ENCODE data around the gene MYH10.
A peak's percentile ranks its signal among the peaks of the same experiment; 100 is the strongest.

Gene MYH10

DNA sequence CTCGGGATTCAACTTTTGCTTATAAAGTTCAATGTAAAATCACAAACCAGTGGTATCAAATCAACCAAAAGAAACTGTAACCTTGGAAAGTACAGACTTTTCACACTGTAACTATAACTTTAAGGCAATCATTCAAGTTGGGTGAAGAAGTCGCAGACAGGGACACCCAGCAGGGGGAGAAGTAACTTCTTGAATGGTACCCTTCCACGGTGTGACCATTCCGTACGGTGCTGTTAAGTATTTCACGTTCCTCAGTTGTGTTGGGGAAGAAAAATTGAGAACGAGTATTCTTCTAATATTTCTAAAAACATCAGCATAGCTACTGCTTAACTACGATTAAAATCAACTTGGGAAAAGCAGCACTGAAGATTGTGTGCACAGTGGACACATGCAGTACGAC is 55.8 kb downstream of the MYH10 start:
- ATAC-seq (ENCODE audit: low read depth) (no peak), DNase-seq (ENCODE audit: low spot score) (no peak)
- TF ChIP-seq, protein P1, sequence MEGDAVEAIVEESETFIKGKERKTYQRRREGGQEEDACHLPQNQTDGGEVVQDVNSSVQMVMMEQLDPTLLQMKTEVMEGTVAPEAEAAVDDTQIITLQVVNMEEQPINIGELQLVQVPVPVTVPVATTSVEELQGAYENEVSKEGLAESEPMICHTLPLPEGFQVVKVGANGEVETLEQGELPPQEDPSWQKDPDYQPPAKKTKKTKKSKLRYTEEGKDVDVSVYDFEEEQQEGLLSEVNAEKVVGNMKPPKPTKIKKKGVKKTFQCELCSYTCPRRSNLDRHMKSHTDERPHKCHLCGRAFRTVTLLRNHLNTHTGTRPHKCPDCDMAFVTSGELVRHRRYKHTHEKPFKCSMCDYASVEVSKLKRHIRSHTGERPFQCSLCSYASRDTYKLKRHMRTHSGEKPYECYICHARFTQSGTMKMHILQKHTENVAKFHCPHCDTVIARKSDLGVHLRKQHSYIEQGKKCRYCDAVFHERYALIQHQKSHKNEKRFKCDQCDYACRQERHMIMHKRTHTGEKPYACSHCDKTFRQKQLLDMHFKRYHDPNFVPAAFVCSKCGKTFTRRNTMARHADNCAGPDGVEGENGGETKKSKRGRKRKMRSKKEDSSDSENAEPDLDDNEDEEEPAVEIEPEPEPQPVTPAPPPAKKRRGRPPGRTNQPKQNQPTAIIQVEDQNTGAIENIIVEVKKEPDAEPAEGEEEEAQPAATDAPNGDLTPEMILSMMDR (IDR thresholded peaks at IDR 0.05; ENCODE audit: poor library complexity, severe bottlenecking), result peak; percentile 6
- Histone ChIP-seq H3K4me1 (ENCODE audit: insufficient read depth, poor library complexity, severe bottlenecking) (no peaks in the 10 kb centered on the region), H3K36me3 (ENCODE audit: low read depth) (peaks cover 33% of the 10 kb centered on the region; the same call in 1 of the 2 replicates), H3K9me3 (ENCODE audit: severe bottlenecking) (no peaks in the 10 kb centered on the region), H3K4me3 (ENCODE audit: severe bottlenecking) (no peak overlapping the region), H3K27ac (ENCODE audit: poor library complexity, severe bottlenecking) (no peak overlapping the region), H3K27me3 (ENCODE audit: insufficient read depth, poor library complexity, severe bottlenecking) (no peaks in the 10 kb centered on the region)

DNA sequence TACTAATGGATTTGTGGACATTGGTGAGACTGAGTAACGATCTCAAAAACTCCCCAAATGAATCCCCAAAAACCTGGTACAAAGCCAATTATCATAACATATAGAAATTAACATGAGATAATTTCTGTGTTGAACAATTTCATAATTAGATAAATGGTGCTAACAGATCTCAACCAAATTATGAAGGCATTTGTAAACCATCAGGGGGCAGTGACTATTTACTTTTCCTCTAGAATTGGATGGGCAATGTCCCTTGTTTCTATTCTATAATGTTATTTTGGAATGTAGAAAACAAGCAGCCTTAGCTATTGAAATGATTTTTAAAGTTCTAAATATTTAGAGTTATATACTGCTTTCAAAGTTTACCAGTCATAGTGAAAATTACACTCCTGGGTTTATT is 57.8 kb downstream of the MYH10 start:
- peaks cover 49% of the 10 kb centered on the region for H3K36me3 ChIP-seq (ENCODE audit: low read depth)
- no peak for DNase-seq (ENCODE audit: low spot score)

DNA sequence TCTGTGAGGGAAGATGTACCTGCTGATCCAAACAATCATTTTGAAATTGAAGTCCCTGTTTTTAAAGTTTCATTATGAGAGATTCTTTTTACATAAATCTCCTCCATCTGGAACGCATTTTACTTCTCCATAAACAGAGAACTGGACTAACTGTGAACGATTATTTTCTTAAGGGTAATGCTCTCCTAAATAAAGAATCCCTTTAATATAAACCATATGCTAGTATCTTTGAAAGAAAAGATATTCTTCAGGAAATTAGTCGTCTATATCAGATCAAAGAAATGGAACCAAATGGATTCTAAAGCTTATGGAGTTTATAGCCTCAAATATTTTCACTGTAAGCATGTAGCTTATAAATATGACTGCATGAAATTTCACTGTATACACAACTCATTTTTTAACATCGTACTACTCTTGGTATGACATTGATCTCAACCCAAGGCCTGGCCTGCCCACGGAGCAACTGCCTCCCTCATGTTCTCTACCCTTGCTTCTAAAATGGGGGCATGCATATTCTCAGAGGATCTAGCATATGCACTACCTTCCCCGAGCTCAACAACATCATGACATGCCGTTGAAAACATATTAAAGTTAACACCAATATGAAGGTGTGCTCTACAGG is 66.4 kb downstream of the MYH10 start:
- H3K27ac ChIP-seq (ENCODE audit: poor library complexity, severe bottlenecking), result no peak overlapping the region
- ATAC-seq (ENCODE audit: low read depth), result no peak
- H3K36me3 ChIP-seq (ENCODE audit: low read depth), result peaks cover 45% of the 10 kb centered on the region

More for the DNA sequence above, 57.8 kb downstream of the MYH10 start:
- no peaks in the 10 kb centered on the region for H3K27me3 ChIP-seq (ENCODE audit: insufficient read depth, poor library complexity, severe bottlenecking)
- no peak for ATAC-seq (ENCODE audit: low read depth)
- TF ChIP-seq, protein P1 (IDR thresholded peaks at IDR 0.05; ENCODE audit: poor library complexity, severe bottlenecking), result no peak
- no peak overlapping the region for H3K27ac ChIP-seq (ENCODE audit: poor library complexity, severe bottlenecking)
- no peaks in the 10 kb centered on the region for H3K4me1 ChIP-seq (ENCODE audit: insufficient read depth, poor library complexity, severe bottlenecking)
- no peaks in the 10 kb centered on the region for H3K9me3 ChIP-seq (ENCODE audit: severe bottlenecking)
- no peak overlapping the region for H3K4me3 ChIP-seq (ENCODE audit: severe bottlenecking)

DNA sequence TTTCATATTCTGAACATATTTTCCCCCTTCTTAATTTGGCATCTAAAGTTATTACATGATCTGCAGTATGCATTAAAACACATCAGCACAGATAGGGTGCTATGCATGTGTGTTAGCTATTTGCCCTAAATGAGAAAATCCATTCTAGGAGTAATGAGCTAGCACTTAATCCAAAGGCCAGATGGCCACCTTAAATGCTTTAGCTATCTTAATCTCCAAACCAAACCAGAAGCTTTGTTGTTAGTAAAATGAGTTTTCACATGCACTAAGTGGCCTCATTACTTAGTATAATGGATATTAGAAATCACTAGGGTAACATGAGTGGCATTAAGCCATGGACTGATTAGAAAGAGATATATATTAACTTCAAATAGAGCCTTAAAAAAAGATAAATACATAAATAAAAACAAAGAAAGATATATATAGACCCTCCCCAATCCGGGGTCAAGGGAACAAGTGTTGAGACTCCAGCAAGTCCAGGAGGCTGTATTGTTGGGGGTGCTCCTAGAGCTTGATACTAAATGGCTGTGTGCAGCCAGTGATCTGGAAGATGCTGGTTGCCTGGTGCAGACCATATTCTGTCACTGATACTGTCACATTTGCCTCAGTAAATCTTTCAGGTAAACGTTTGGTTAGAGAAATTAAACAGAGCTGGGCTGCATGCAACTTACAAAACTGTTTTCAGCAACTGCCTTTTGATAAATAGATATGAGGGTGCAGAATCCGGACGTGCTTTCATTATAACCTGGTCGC is 67.3 kb downstream of the MYH10 start:
- TF ChIP-seq, protein P1 (IDR thresholded peaks at IDR 0.05; ENCODE audit: poor library complexity, severe bottlenecking), result no peak
- H3K27me3 ChIP-seq (ENCODE audit: insufficient read depth, poor library complexity, severe bottlenecking), result no peaks in the 10 kb centered on the region
- no peak for ATAC-seq (ENCODE audit: low read depth)
- DNase-seq (ENCODE audit: low spot score), result no peak
- no peak overlapping the region for H3K4me3 ChIP-seq (ENCODE audit: severe bottlenecking)
- peaks cover 40% of the 10 kb centered on the region for H3K36me3 ChIP-seq (ENCODE audit: low read depth)
- no peaks in the 10 kb centered on the region for H3K9me3 ChIP-seq (ENCODE audit: severe bottlenecking)
- H3K4me1 ChIP-seq (ENCODE audit: insufficient read depth, poor library complexity, severe bottlenecking), result no peaks in the 10 kb centered on the region
- H3K27ac ChIP-seq (ENCODE audit: poor library complexity, severe bottlenecking), result no peak overlapping the region

More for the DNA sequence above, 66.4 kb downstream of the MYH10 start:
- no peaks in the 10 kb centered on the region for H3K9me3 ChIP-seq (ENCODE audit: severe bottlenecking)
- TF ChIP-seq, protein P1 (IDR thresholded peaks at IDR 0.05; ENCODE audit: poor library complexity, severe bottlenecking), result no peak
- H3K27me3 ChIP-seq (ENCODE audit: insufficient read depth, poor library complexity, severe bottlenecking), result no peaks in the 10 kb centered on the region
- no peak overlapping the region for H3K4me3 ChIP-seq (ENCODE audit: severe bottlenecking)
- H3K4me1 ChIP-seq (ENCODE audit: insufficient read depth, poor library complexity, severe bottlenecking), result no peaks in the 10 kb centered on the region
- DNase-seq (ENCODE audit: low spot score), result no peak

DNA sequence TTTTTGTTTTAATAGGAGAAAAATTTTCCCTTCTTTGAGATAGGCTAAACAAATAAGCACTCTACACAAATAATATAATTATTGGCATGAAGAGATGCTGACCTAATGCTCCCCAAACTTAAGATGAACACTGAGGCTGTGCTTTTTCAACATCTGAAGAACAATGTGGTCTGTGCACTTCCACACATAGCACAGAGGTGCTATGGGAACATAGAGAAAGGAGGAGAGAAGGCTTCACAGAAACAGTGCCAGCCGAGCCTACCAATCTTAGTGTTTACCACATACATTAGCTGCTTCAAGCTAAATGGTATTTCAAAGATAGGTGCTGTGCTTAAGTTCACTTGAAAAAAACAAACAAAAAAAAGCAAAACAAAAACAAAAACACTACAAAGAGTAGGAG is 72.4 kb downstream of the MYH10 start:
- Histone ChIP-seq H3K4me1 (ENCODE audit: insufficient read depth, poor library complexity, severe bottlenecking) (peaks cover 22% of the 10 kb centered on the region), H3K27me3 (ENCODE audit: insufficient read depth, poor library complexity, severe bottlenecking) (no peaks in the 10 kb centered on the region), H3K27ac (ENCODE audit: poor library complexity, severe bottlenecking) (no peak overlapping the region), H3K36me3 (ENCODE audit: low read depth) (peaks cover 15% of the 10 kb centered on the region), H3K9me3 (ENCODE audit: severe bottlenecking) (no peaks in the 10 kb centered on the region), H3K4me3 (ENCODE audit: severe bottlenecking) (no peak overlapping the region)
- TF ChIP-seq, protein P1 (IDR thresholded peaks at IDR 0.05; ENCODE audit: poor library complexity, severe bottlenecking), result no peak
- no peak for ATAC-seq (ENCODE audit: low read depth)
- no peak for DNase-seq (ENCODE audit: low spot score)

All from RWPE2 (cell line).